ENCODE results near the gene THOC7.

GRCh38 chr3:63900459-63900858 is 36.9 kb upstream of the THOC7 start:
- no peak for TF ChIP-seq CTCF (IDR thresholded peaks at IDR 0.05)
- no peak for TF ChIP-seq POLR2A (IDR thresholded peaks at IDR 0.05)

Data from adrenal gland (tissue), 5 donors.